GM21737 (cell line): ENCODE results near the gene BFSP1.
A peak's percentile ranks its signal among the peaks of the same experiment; 100 is the strongest.

Experiments used
- ATAC-seq: cut with Tn5 transposase; IDR thresholded peaks from one replicate; pipeline ENCODE4 v1.9.1; 2021; ENCODE audit warnings: mild to moderate bottlenecking, moderate library complexity; ENCODE audit not compliant: unreplicated experiment

BFSP1 gene

DNA sequence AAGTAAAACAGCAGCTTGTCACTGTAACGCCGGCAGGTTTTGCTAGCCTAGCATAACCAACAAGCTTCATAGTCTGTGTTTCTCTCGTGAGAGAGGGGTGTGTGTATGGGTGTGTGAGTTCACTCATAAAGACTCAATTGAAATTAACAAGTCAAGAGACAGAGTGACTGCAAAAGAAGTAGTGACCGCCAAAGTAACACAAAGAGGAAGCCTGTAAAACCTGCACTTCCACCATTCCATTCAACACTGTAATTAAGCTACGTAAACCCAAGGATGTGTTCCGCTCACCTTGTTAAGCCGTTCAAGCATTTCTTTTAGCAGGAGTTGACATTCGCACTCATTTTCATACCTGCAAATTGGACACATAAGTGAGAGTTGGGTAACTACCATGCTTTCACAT is 6.6 kb downstream of the BFSP1 start:
- no peak for ATAC-seq

DNA sequence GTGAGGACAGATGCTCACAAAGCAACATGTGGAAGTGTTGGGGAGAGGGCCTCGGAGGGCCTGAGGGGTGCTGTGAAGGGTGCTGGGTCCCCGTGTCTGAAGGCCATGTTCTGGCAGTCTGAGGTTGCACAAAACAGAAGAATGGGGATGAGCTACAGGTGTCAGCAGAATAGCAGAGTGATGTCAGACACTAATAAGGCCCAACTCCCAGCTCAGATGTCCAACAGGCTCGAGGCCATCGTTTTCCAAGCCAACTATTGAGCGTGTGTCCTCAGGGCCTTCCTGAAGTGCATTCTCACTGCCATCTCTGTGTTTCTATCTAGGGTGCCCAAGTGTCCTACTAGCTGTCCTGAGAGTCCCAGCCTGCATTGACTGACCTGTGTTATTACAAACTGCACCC is 7.9 kb downstream of the BFSP1 start:
- ATAC-seq, result no peak

DNA sequence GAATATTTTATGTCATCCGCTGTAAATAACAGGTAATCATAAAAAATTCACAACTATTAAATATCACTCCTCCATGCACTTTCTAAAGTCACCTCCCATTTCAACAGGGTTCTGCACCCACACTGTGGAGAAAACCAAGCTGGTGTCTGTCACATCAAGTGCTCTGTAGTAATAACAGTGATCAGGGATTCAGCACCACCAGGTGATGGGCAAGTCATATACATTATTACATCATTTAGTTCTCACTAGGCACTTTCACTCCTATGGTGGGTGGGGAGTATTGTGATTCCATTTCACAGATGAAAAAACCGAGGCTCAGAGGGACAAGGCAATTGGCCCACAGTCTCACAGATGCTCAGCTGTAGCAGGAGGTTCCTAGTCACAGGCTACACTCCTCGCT is 8.7 kb downstream of the BFSP1 start:
- ATAC-seq, result no peak

DNA sequence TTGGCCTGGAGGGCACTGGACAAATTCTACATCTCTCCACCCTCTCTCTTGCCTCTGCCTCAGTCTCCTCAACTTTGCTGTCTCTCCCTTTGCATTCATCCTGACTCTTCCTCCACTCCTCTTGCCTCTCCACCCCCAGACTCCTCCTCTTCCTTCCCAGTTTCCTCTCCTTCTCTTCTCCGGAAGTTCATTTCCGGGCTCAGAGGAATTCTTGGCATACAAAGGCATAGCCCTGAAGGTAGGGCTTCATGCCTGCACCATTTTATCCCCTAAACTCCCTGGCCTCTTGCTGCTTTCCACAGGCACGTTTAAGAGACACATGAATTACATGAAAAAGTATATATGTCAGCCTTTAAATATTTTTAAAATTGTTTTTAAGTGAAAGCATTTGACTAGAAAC is 10.6 kb downstream of the BFSP1 start:
- ATAC-seq, result no peak

DNA sequence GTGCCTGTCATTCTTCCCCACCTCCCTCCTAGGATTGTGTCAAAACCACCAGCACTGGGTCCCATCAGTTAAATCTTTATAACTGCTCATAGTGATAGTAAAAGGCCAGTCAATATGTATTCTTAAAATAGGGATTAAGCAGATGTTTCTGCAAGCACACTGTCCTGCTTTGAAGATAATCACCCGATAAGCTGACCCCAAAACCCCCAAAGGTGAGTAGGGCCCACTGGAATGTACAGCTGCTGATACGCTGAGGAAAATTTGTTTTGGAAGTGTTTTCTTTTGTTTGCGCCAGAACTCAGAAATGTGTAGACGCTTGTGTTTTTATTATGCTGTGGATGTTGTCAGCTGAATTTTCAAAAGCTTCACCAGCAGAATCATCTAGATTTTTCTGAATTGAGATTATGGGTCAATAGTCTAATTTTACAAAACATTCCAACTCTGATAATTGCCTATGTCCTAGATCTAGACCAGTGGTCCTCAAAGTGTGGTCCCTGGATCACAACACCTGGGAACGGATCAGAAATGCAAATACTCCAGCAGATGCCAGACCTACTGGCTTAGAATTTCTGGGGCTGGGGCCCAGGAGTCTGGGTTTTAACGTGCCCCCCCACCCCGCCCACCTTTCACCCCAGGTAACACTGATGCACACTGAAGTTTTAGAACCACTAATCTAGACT is 11.4 kb downstream of the BFSP1 start:
- no peak for ATAC-seq

DNA sequence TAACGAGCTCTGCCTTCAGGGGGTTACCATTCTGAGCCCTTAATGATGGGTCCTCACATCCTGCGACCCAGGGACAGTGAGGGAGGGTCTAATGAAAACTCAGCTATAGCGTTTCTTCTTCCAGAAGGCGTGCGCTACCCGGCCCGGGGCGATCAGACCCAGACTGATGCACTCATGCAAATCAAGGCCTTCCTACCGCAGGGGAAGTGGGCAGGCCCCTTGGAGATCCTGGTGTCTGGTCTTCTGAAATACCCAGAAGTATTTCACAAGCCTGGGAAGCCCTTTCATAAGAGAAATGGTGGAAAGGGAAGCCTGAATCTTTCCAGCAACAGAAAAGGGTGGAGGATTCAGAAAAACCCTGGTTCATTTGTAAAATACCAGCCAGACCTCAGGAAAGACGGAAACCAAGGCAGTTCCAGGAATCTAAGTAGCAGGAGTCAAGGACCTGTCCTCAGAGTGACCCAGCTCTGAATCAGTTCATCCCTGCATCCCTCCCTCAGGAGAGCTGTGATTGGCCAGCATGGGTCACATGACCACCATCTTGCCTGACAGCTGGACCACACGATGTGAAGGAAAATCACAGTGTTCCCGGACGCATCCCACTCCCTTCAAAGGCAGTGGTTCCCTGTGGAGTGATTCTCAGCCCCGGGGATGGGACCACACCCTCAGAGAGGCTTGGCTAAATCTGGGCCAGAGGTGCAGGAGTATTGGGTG is 12.7 kb downstream of the BFSP1 start:
- ATAC-seq, result no peak

DNA sequence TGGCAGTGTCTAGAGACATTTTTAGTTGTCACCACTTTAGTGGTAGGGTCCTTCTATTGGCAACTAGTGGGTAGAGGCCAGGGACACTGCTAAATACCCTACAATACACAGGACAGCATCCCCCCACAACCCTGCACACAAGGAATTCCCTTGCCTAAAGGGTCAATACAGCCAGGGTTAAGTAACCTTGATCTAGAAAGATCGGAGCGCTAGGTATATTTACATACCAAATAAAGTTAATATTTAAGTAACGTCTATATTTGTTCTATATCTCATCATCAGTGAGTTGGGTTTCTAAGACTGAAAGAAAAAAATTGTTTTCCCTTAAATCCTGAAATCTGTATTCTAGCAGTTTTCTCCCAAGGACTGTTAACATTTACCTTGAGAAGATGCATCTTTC is 16.1 kb downstream of the BFSP1 start:
- no peak for ATAC-seq

DNA sequence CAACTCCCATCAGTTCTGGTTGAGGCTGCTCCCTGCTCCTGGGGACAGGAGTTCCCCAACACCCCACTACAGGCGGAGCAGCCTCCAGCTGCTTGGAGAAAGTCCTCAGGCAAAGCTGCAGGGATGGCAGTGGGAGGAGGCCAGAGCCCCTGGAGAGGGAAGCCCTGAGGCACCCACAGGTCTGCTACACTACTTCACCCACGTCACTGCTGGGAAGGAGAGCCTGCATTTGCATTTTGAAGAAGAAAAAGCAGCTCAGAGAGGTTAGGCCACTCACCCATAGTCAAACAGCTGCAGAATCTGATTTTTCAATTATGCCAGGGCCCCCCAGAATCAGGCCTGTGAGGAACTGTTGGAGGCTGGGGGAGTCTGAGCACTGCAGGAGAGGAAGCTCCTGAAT is 17.2 kb downstream of the BFSP1 start:
- no peak for ATAC-seq

DNA sequence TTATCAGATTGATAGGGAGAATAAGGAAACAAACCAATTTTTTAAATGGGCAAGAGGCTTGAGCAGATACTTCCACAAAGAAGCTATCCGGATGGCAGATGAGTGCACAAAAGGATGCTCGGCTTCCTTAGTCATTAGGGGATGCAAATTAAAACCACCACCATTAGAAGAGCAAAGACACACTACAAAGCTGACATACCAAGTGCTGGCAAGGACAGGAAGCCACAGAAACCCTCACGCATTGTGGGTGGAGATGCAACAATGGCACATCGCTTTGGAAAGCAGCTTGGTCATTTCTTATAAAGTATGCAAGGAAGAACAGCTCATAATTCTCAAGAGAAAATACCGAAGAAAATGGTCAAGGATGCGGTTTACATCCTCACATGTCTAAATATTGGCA is 19.8 kb downstream of the BFSP1 start:
- ATAC-seq, result no peak

DNA sequence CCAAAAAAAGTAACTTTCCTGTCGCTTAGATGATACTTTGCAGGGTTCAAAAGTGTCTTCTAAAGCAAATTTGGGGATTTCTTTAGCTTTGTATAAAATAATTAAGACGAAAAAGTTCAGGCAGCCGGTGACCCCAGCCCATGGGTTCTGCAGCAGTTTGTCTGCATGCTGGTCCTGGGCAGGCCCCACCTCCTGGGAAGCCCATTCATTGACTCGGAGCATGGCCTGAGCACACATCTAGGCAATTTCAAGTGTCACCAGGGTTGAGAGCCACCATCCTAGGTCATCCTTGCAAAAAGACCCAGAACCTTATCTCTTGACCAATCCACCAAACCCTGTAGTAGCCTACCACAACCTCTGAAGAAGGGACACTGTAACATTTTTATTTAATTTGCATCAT is 20.6 kb downstream of the BFSP1 start:
- ATAC-seq, result no peak

DNA sequence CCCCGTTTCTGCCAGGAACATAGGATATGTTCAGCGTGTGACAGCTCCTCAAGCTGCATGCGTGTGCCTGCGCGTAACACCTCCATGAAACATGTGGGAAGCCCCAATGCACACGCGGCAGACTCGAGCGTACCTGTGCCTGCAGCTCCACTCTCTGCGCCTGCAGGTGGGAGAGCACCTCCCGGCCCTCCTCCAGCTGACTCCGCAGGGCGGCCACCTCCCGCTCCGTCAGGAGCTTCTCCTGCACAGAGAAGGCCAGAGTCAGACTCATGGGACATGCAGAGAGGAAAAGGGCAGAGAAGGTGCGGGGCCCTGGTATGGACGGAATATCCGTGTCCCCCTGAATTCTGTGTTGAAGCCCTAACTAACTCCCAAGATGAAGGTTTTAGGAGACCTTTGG is 22.4 kb downstream of the BFSP1 start:
- ATAC-seq, result no peak

DNA sequence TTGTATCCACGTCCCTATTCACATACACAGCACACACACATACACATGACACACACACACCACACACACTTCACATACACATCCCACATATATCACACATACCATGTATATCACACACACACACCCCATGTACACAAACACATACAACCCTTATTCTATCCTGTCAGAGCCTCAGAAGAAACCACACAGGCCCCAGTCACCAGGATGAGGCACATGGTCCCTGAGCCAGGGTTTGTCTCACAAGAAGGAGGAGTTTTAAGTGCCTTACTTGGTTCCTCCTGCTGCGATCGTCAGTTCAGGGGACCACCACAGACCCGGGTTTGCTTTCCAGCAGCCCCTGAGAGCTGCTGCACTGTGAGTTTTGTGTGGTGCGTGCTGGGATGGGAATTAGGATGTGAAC is 23.6 kb downstream of the BFSP1 start:
- no peak for ATAC-seq

DNA sequence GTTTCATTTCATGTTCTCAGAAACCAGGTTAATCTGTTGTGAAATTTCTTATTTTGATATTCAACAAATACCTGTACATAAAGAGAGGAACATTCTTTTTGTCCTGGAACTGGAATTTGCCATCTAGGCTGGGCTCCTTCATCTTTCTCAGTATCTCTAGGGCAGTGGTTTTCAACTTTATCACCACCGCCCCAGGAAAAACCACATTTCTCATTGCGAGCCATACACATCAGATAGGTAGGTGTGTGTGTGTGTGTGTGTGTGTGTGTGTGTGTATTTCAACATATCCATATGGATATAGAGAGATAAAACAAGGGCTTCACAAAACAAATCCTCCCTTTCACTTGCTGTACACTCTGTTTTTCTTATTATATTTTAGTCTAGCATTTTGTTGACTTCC is 24.1 kb downstream of the BFSP1 start:
- no peak for ATAC-seq

DNA sequence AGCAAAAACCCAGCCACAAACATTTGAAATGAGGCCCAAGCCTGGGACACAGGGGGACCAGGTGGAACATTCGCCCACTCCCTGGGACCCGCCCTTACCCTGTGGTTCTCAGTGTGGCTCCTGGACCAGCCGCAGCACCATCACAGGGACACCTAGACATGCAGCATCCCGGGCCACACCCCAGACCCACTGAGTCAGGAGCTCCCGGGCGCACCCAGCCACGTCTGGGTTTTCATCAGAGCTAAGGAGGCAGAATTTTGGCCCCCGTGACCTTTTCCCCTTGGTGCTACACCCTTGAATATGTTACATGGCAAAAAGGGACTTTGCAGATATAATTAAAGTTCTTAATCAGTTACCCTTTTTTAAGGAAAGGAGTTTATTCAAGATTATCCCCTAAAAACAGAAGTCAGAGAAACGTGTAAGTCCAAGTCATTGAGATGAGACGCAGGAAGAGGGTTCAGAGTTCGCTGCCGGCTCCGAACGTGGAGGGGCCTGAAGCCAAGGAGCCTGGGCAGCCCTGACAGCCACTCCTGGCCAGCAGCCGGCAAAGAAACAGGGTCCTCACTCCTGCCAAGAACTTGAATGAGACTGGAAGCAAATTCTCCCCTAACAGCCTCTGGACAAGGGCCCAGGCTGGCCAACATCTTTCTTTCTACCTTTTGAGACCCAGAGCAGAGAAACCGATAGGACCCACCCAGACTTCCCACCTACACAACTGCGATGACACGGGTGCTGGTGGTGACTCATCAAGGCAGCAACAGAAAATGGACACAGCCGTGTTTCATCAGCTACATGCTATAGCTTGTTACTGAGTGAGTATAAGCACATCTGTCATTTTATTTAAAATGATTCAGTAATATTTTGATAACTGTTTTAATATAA is 25.3 kb downstream of the BFSP1 start:
- no peak for ATAC-seq

DNA sequence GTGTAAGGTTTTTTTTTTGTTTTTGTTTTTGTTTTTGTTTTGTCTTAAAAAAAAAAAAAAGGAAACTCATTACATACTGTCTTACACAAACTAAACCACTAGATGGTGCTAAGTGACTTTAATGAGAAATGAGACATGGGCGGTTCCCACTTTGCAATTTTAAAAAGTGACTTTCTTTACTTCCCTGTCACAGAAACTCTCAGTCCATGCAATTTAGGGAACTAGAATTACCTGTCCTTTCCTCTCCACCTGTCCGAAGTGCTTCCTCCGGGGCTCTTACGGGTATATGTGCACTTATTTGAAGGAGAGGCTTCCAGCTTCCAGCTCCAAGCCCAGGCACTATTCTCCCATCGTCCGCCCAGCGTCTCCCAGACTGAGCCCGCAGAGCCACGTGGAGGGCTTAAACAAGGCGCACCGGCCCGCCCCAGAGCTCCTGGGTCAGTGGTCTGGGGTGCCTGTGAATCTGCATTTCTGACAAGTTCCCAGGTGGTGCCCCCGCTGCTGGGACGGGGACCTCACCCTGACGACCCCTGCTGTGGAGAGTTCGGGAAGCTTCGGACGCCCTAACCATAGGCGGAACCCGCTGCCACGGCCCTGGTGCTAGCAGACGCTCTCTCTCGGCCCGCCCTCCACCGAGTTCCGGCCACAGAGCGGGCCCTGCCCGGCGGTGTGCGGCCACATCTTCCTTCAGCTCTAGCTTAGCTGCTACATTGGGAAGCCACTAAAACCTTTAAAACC is 26.1 kb downstream of the BFSP1 start:
- ATAC-seq, result peak; percentile 63

DNA sequence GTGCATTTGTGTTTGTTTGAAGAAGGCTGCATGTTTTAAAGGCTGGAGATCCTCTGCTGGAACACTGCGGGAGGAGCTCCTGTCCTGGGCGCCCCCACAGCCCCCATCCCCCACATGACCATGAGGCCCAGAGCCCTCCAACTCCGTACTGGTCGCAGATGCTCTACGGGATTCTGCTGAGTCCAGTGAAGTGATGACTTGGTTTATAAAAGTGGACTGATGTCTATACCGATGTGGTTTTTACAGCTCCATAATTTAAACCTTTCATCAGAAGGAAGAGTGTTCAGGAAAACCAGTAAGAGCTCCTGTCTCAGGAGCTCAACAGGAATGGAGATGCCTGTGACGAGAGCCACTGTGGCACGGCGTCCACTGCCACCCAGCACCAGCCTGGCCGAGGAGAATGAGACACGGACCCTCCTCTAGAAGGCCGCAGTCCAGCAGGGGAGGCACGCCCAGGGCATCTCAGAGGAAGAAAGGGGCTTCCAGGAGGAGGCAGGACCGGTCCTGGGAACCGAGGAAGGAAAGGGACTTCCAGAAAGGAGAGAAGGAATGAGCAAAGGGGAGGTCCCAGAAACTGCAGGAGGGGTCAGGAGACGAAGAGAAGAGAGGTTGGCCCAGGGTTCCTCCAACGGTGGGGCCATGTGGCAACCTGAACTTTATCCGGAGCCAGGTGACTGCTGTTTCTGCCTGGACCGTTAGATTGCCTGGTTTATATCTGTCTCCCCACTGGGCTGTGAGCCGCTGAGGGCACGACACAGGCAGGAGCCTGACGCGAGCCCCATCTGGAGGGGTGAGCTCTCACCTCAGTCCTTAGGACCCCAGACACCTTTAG is 26.9 kb downstream of the BFSP1 start:
- ATAC-seq, result peak; percentile 20

DNA sequence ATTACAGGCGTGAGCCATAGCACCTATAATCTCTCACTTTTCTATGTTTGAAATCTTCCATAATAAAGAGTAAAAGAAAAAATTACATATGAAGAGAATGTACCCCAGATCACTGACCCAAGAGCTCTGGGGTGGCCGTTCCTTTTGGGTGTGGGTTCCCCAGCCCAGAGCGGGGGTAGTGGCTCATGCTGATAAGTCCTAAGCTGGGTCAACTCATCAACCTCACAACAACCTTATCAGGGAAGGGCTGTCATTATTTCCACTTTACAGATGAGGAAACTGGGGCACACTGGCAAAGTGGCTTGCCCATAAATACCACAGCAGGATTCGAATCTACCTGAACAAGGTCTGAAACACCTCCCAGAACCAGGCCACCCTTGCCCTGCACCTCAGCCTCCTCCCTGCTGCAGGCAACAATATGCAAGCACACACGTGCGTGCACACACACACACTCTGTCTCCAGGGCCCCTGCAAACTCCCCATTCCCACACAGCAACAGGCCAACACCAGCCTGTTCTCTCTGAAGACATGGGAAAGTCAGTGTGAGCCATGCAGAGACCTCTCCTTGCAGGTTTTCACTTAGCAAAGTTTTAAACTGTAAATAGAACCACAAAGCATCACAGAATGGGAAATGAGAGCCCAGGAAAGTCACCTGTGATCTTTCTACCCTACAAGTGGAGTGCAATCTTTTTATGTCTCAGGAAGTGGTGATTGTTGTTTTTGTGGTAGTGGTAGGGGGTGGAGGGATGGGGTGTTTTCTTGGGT is 27.7 kb downstream of the BFSP1 start:
- no peak for ATAC-seq

DNA sequence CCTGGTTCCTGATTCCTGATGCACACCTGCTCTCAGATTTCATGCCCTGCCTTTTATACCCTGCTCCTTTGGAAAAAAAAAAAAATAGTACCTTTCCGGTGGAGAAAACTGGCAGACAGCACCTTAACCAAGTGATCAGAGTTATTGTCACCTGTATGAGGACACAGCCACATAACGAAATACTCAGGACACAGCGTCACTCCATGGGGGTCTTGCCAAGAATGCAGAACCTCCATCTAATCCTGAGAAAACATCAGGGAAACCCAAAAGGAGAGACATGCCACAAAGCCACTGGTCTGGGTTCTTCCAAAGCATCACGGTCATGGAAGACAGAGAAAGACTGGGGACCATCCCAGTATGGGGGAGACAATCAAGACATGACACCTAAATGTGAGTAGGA is 29.1 kb downstream of the BFSP1 start:
- ATAC-seq, result no peak

DNA sequence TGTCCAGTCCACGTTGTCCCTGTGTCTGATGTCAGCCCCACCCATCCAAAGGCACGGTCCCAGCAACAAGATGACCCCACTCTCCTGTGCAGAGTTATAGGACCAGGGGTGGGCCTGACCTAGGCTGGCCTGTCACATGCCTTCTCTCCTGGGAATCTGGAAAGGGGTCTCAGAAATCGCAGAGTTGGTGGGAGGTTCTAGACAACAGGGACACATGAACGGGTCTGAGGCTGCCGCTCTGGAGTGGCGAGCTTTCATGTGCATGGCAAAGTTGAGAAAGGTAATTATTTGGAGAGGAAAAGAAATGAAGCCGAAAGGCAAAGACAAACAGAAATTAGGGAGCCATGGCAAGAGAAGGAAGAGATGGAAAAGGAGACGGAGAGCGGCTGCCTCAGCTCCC is 29.5 kb downstream of the BFSP1 start:
- ATAC-seq, result no peak

DNA sequence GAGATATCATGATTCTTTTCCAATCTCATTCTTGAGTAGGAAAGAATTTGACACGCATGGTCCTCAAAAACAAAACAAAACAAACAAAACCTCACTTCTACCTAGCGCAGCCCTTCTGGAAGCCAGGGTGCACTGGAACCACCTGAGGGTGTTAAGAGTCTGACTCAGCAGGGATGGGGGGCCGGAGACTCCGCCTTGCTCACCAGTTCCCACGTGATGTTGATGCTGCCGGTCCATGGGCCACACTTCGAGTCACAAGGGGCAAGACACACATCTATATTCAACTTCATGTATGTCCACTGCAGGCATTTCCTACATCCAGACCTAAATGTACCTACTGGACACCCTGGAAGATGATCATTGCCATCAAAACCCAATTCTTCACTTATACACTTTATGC is 30.4 kb downstream of the BFSP1 start:
- no peak for ATAC-seq
